HPDE6-E6E7 (cell line): ENCODE results near the gene ORC3.
"Not testable (repeated sequence)": the region's sequence is repeated elsewhere in the genome, so short reads cannot be mapped to it uniquely, and the experiment has no call there.

ENCODE experiments used
- DNase-seq: peaks from one replicate; pipeline ENCODE4 v3.0.0; 2011; ENCODE audit warnings: missing footprints; ENCODE audit errors: extremely low spot score

Gene ORC3

GRCh38 chr6:87600576-87600975, 10.6 kb downstream of the ORC3 start:
- DNase-seq, result no peak

GRCh38 chr6:87606199-87606598, 16.3 kb downstream of the ORC3 start:
- no peak for DNase-seq

- DNase-seq, result no peak
Observed at GRCh38 chr6:87608802-87609201, 18.9 kb downstream of the ORC3 start.

- not testable (repeated sequence) for DNase-seq
Observed at GRCh38 chr6:87613018-87613417, 23.1 kb downstream of the ORC3 start.

- DNase-seq, result no peak
Observed at GRCh38 chr6:87617405-87617804, 27.5 kb downstream of the ORC3 start.

- no peak for DNase-seq
Observed at GRCh38 chr6:87618531-87618930, 28.6 kb downstream of the ORC3 start.

- no peak for DNase-seq
Observed at GRCh38 chr6:87623248-87623647, 33.3 kb downstream of the ORC3 start.

- DNase-seq, result no peak
Observed at GRCh38 chr6:87628424-87628823, 38.5 kb downstream of the ORC3 start.

- DNase-seq, result no peak
Observed at GRCh38 chr6:87628881-87629280, 38.9 kb downstream of the ORC3 start.

- DNase-seq, result no peak
Observed at GRCh38 chr6:87630746-87631145, 40.8 kb downstream of the ORC3 start.

GRCh38 chr6:87633851-87634250, 43.9 kb downstream of the ORC3 start:
- DNase-seq, result no peak

GRCh38 chr6:87636315-87636714, 46.4 kb downstream of the ORC3 start:
- no peak for DNase-seq

GRCh38 chr6:87637106-87637505, 47.2 kb downstream of the ORC3 start:
- DNase-seq, result no peak

GRCh38 chr6:87639373-87639772, 49.4 kb downstream of the ORC3 start:
- no peak for DNase-seq

- no peak for DNase-seq
Observed at GRCh38 chr6:87641065-87641692, 51.2 kb downstream of the ORC3 start.

- no peak for DNase-seq
Observed at GRCh38 chr6:87645080-87645479, 55.1 kb downstream of the ORC3 start.

GRCh38 chr6:87653074-87653962, 63.4 kb downstream of the ORC3 start:
- no peak for DNase-seq

GRCh38 chr6:87654122-87654521, 64.2 kb downstream of the ORC3 start:
- DNase-seq, result no peak

- DNase-seq, result no peak
Observed at GRCh38 chr6:87654875-87655454, 65.0 kb downstream of the ORC3 start.

- DNase-seq, result no peak
Observed at GRCh38 chr6:87655824-87656223, 65.9 kb downstream of the ORC3 start.

GRCh38 chr6:87656857-87657256, 66.9 kb downstream of the ORC3 start:
- DNase-seq, result no peak

- no peak for DNase-seq
Observed at GRCh38 chr6:87658516-87658915, 68.6 kb downstream of the ORC3 start.
